ENCODE results near the gene PVALB.

The PVALB gene

GRCh38 chr22:36816636-36817524, at the start of gene PVALB:
Gene PVALB (minus strand): TSS chr22:36817035. CDS start chr22:36817005, 30 bp downstream.
- DNase-seq (ENCODE audit: low spot score) = peak; percentile 75

GRCh38 chr22:36865346-36865745, 48.5 kb upstream of the PVALB start:
- DNase-seq (ENCODE audit: low spot score) = no peak

DNA sequence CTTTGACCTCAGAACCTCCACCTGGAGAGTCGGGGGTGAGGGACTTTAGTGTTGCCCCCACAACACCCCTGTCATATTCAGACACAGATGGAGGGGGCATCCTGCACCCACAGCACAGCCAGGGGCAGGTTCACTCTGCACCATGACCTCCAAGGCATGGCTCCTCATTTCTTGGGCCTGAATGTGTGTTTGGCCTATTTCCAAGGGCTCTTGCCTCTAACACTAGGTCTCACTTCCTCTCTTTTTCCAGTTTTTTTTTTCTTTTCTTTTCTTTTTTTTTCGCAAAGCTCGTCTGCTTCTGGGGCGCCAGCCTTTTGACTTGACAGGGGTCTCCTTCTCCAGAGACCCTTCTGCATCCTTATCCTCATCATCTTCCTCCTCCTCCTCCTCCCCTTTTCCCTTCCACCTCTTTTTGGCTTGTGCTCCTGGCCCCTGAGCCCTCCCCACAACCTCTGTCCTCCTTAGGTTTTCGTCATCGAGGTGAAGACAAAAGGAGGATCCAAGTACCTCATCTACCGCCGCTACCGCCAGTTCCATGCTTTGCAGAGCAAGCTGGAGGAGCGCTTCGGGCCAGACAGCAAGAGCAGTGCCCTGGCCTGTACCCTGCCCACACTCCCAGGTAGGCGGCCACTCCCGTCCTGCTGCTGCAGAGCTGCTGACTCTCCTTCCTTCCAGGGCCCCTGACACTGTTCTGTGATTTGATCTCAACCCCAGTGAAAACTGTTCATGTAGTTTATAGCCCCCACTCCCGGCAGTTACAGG, 47.8 kb upstream of the PVALB start:
- DNase-seq (ENCODE audit: low spot score) = no peak

- DNase-seq (ENCODE audit: low spot score) = no peak
These were observed 47.1 kb upstream of the PVALB start for GRCh38 chr22:36863979-36864378.

DNA sequence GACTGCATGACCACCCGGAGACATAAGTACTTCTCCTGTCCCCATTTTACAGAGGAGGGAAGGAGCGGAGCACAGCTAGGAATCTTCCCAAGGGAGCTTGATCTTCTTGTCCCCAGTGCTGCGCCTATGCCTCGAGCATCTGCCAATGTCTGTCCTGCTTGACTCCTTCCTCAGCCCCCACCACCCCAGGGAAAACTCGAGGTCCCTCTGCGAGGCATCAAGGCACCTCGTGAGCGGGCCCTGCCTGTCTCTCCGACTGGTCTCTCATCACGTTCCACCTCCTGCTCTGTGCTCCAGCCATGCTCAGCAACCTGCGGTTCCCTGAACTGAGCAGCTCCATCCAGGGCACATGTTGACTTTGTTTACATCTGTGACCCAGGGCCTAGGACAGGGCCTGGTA, 46.4 kb upstream of the PVALB start:
- DNase-seq (ENCODE audit: low spot score) = no peak

- DNase-seq (ENCODE audit: low spot score) = no peak
These were observed 45.7 kb upstream of the PVALB start for GRCh38 chr22:36862251-36863242.

GRCh38 chr22:36860821-36861659, 44.2 kb upstream of the PVALB start, which contains the start of gene NCF4:
Gene NCF4 (plus strand): TSS chr22:36861006. CDS start chr22:36861172, 166 bp downstream.
- no peak for DNase-seq (ENCODE audit: low spot score)

DNA sequence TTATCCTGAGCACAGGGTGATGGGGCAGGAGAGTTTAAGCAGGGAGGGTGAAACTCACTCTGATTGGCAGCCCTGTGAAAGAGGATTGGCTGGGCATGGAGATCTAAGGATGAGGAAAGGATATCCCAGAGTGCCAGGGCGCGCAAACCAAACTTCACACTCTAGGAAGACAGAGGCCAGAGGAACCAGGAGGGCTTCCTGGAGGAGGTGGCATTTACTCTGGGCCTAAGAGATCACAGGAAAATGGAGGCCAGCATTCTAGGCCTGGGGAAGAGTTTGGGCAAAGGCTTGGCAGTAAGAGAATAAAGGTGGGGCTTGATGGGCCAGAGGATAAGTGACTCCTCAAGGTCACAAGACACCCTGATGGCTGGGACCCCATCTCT, 43.6 kb upstream of the PVALB start:
- DNase-seq (ENCODE audit: low spot score) = no peak

- no peak for DNase-seq (ENCODE audit: low spot score)
These were observed 43.2 kb upstream of the PVALB start for GRCh38 chr22:36860017-36860416.

DNA sequence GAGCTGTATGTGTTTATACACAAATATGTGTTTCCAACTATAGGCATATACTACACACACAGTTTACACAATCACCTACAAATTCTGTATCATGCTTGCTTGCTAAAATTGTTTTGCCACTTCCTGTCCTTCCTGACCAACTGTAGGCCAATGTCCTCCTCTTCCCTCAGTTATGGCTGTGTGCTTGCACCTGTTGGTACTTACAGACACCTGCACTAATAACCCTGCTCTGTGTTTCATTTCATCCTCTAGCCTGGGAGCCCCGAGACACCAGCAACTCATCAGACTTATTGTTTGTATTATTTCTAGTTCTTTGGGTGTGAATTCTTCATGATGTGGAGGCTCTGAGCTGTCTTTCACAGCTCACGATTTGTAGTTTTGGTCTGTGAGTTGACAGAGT, 42.1 kb upstream of the PVALB start:
- no peak for DNase-seq (ENCODE audit: low spot score)

DNA sequence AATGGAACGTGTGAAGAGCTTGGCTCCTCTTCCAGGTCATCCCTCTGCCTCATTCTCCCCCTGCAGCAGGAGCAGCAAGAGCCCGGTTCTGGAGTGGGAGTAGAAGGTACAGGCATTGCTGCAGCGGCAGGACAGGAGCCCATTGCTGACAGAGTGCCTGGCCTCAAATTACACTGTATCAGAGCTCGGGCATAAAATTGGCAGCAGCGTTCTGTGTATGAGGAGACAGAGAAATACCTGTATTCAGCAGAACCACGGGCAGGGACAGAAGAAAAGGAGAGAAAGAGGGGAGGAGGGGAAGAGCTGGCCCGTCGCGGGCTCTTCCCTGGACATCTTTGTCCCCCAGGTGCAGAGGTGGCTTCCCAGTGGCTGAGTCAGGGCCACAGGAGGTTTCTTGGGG, 41.3 kb upstream of the PVALB start:
- DNase-seq (ENCODE audit: low spot score) = no peak

DNA sequence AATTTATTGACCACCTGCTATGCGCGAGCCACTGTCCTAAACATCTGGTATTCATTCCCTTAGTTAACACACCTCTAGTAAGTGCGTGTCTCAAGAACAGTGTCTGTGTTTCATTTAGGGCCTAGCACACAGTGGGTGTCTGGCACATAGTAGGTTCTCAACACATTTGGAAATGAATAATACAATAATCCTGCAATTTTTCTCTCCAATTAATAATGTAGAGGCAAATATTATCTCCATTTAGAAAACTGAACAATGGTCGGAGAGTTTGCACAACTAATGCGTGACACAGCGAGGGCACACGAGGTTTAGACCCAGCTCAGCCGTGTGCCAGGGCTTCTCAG, 39.9 kb upstream of the PVALB start:
- DNase-seq (ENCODE audit: low spot score) = no peak

DNA sequence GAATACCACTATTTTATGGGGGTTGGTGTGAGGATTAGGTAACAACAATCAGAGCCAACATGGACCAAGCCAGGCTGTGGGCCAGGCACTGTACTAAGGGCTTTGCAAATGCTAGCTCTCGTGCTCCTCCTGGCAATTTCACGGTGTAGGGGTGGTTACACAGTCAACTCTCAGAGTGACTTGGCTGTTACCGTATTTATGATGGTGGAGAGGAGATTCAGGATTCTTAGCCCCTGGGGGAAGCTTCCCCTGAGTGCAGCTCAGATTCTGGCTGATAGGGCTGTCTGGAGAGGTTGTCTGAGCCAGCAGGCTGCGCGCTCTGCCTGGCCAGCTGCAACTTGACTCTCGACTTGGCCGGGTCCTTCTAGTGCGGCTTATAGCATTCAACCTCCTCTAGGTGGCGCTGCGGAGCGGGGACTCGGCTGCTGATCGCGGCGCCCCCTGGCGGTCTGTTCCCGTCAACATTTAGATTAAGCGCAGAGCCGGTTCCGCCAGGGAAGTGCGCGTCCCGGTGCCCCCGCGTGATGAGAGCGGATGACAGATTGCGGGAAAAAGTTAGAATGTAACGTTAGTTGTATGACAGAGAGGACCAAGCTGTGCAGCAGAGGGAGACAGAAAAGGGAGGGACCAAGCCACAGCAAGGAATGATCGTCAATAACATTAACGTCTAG, 39.4 kb upstream of the PVALB start:
- DNase-seq (ENCODE audit: low spot score) = peak; percentile 89

GRCh38 chr22:36855478-36855877, 38.6 kb upstream of the PVALB start:
- DNase-seq (ENCODE audit: low spot score) = no peak

GRCh38 chr22:36853407-36854099, 36.7 kb upstream of the PVALB start:
- peak; percentile 61 for DNase-seq (ENCODE audit: low spot score)

GRCh38 chr22:36852056-36852973, 35.5 kb upstream of the PVALB start:
- DNase-seq (ENCODE audit: low spot score) = no peak

DNA sequence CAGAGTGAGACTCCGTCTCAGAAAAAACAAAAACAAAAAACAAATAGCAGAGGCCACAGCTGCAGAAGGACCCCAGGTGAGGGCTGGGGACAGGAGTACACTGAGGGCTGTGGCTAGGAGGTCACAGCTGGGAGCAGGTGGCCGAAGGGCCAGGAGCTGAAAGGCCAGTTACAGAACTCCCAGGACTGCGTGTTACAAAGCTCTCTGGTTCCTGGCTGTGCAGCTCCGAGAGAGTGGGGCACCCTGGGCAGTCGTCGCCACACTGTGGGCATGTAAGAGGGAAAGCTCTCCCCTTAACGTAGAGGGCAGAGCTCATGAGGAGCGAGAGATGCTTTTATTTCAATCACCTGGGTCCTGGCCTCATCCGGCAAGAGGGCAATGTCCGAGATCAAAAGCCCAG, 33.8 kb upstream of the PVALB start:
- DNase-seq (ENCODE audit: low spot score) = no peak

GRCh38 chr22:36850056-36850455, 33.2 kb upstream of the PVALB start:
- DNase-seq (ENCODE audit: low spot score) = no peak

GRCh38 chr22:36846949-36847348, 30.1 kb upstream of the PVALB start:
- DNase-seq (ENCODE audit: low spot score) = no peak
